HG02884 (cell line): Measurements from ENCODE around the gene CADPS.
"Not testable (repeated sequence)": the region's sequence is repeated elsewhere in the genome, so short reads cannot be mapped to it uniquely, and the experiment has no call there.

Experiments
- ATAC-seq: cut with Tn5 transposase; IDR thresholded peaks from one replicate; pipeline ENCODE4 v1.9.1; 2021; ENCODE audit warnings: mild to moderate bottlenecking, moderate library complexity; ENCODE audit not compliant: unreplicated experiment

Gene CADPS

DNA sequence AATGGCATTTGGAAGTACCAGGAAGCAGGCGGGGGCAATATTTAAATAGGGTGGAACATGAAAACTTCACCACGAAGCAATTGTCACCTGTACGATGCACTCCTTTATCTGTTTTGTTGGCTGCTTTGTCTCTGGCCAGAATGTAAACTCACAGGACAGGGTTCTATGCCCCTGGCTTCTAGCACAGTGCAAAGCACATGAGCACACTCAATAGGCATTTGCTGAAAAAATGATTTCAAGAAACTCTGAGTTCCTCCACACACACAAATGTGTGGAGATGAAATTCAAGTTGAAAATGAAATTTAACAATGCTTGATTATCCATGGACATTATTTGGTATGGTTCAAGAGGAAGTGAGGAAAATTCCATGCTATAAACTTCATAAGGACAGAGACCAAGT, 272.2 kb downstream of the CADPS start:
- no peak for ATAC-seq

- no peak for ATAC-seq
Measured at GRCh38 chr3:62602129-62602770, 273.0 kb downstream of the CADPS start.

DNA sequence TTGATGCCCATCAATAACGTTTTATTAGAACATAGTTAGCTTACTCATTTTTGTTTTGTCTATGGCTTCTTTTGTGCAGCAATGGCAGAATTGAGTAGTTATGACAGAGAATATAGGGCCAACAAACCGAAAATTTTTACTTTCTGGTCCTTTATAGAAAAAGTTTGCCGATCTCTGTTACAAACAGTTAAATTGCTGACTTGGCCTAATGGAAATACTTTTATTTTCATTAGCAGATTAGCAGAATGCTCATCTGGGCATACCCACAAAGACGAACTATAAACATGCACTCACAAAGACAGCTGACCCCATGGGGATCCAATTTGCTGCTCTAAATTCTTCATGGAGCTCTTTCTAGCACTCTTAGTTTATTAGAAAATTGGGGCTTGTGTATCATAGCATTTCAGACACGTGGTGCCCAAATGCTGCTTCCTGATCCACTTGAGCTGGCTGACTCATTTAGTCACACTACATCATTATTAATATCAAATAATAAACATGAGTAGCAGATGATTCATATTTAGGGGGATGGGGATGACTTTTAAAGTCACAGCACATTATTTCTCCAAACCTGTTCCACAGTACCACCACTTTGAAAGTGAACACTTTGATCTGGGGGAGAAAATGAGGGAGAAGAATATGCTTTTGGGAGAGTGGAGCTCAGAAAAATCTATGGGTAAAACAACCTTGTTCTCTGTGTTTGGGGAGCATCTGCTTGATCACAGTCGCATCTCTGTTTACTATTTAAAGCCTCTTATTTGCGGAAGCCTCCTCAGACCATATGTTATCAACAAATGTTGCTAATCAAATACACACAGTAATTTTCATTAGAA, 273.8 kb downstream of the CADPS start:
- no peak for ATAC-seq

GRCh38 chr3:62600033-62600432, 275.2 kb downstream of the CADPS start:
- no peak for ATAC-seq

DNA sequence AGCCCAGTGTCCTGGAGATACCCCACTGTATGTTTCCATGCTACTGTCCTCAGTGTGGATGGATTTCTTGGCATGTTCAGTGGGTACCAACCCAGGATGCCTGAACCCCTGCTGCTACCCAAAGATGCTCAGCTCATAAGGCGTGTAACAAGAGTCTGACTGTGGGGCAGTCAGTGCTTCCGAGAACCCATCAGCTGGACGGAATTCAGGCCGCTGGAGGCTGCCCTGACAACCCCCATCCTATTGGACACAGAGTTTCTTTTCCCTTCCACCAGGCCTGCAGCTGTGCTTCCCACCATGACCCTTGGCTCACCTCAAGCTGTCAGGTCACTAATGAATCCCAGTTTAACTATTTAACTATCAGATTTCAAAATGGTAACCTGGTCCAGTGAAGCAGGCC, 277.7 kb downstream of the CADPS start:
- no peak for ATAC-seq

- no peak for ATAC-seq
Measured at GRCh38 chr3:62592408-62592807, 282.8 kb downstream of the CADPS start.

DNA sequence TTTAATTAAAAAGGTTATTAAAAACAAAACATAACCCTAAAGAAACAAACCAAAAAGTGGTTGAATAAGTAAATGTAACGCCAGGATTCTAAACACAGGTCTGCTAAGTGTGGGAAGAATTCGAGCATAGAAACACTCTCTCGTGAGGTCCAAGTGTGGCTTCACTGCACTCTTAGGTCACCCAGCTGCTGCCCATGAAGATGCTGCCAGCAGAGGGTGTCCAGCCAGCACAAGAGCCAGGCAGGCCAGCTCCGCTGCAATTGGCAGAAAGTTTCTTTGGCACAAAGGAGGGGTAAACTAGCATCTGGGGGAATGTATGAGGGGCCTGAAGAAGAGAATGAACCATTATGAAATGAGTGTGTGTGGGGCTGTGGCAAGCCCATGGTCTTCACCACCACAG, 286.1 kb downstream of the CADPS start:
- no peak for ATAC-seq

GRCh38 chr3:62587579-62588031, 287.6 kb downstream of the CADPS start:
- ATAC-seq, result no peak

GRCh38 chr3:62587169-62587568, 288.0 kb downstream of the CADPS start:
- no peak for ATAC-seq

- ATAC-seq, result no peak
Measured at GRCh38 chr3:62586356-62586755, 288.9 kb downstream of the CADPS start.

DNA sequence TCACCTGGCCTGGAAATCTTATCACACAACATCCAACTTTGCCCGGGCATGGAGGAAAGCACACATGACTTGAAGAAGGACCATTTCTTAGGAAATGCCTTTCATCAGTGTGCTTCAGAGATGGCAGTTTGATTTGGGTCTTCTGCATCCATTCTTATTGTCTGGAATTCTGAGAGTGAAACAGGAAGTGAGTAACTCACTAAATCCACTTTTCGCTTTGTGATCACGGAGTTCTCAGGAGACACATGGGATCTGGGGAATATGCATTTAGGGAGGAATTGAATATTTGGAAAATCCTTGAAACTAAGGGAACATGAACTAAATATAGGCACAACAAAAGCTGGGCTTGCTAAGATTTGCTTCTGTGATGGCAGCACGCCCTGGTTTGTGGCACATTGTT, 289.4 kb downstream of the CADPS start:
- ATAC-seq, result no peak

DNA sequence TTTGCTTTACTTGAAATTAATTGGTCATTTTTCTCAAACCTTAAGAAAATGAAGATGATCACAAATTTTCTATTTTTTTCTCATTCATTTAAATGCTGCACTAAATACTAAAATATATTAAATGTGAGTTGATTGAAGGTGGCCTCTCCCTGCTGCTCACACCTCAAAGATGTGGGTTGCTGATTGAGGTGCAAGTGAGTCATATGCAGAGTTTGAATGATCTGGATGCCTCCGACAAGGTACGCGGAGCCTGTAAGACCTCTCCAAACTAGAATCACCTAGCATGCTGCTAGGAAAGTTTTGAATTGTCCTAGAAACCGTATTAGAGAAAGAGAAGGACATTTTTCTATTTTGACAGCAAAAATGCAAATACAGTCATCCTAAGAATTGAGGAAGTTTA, 290.6 kb downstream of the CADPS start:
- no peak for ATAC-seq

GRCh38 chr3:62582495-62583172, 292.6 kb downstream of the CADPS start:
- ATAC-seq, result no peak

GRCh38 chr3:62580485-62580884, 294.7 kb downstream of the CADPS start:
- ATAC-seq, result not testable (repeated sequence)

DNA sequence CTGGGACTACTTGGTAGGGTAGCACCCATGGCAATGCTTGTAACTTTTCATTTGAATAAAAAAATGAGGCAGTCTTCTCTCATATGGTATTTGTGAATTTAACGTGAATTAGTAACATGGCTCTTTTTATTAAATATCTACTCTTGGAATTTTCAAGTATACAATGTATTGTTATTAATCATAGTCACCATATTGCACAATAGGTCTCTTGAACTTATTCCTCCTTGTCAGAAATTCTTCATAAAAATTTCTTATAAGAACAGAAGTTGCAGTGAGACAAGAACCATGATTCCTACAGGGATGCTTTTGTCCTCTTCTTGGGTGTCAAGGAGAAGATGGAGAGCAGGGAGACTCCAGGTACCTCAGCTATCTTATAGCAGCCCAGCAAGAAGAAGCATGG, 298.1 kb downstream of the CADPS start:
- ATAC-seq, result no peak

DNA sequence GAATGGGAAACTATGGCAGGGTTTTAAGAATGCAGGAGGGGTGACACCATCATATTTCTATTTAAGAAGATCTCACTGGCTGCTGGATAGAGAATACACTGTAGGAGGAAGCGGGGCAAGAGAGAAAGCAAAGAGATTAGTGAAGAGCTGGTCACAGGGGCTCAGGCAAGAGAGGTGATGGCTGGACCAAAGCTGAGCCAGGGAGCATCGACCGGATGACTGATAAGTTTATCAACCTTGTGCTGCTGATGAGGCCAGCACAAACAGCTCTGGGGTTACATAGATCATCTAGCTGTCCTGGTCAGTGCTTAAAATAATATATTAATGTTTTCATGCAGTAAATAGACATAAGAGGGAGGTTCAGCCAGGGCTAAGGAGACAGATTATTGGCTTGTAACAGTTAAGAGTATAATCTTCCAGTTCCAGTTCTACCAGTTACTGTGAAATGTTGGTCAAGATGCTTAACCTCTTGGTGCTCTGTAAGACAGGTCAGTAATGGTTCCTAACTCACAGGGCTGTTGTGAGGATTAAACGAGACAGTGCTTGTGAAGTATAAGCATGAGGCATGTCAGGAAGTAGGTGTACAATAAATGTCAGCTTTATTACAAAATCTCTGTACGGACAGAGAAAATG, 300.8 kb downstream of the CADPS start:
- ATAC-seq, result no peak

DNA sequence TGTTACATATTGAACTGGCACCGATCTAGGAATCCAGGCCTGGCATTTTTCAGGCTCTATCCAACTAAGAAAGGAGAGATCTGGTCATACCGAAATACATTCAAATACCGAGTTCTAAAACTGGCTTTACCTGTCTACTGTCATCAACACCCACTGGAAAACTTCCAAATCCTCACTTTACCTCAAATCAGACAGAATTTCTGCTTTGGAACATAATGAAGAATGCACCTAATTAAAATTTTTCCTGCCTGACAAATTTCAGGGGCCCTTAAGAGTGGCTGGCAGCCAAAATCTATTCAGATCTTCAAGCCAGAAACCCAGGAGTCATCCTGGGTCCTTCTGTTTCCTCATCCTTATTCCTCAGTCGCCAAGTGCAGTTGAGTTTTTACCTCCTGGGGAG, 303.3 kb downstream of the CADPS start:
- no peak for ATAC-seq

- no peak for ATAC-seq
Measured at GRCh38 chr3:62570888-62571287, 304.3 kb downstream of the CADPS start.

DNA sequence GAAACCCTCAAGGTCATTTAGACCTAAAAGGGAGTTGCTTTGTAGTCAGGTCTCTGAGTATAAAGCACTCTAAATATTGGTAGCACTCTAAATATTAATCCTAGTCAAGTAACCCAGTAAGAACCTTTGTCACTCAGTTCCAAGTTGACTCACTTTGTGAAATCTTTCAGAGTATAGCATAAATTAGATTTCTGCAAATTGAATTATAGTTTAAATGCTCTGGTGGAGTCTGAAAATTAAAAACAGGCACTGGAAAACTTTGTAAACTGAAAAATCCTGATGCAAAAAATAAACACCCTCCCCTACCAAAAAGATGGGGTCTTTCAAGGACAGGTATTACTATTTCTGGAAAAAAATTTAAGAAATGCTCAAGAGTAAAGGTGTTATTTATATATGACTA, 305.6 kb downstream of the CADPS start:
- ATAC-seq, result no peak

GRCh38 chr3:62567097-62568021, 307.9 kb downstream of the CADPS start:
- ATAC-seq, result no peak
